GM19351 (cell line): Measurements from ENCODE around the gene SYCE1L.
A peak's percentile ranks its signal among the peaks of the same experiment; 100 is the strongest.

ENCODE experiments used
- ATAC-seq: cut with Tn5 transposase; IDR thresholded peaks from one replicate; pipeline ENCODE4 v1.9.1; 2021; ENCODE audit warnings: mild to moderate bottlenecking, moderate library complexity; ENCODE audit not compliant: unreplicated experiment

SYCE1L gene

GRCh38 chr16:77195411-77195810 lies 3.8 kb upstream of the SYCE1L start:
- ATAC-seq = no peak

DNA sequence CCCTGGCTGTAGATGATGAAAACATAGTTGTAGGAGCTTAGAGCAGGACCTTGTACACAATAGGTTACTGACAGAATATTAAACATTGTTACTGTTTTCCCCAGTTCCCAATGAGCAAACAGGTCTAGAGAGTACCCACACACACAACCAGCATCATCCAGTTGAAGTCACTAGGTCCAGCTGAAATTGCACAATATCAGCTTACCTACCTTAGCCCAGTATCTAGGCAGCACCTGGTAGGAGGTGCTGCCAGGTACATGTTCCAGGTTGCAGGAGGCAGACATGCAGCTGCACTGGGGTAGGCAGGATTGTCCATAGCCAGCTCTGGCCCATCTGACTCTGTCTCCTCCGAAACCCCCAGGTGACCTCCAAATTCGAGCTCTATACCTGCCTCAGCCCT lies 1.5 kb upstream of the SYCE1L start:
- no peak for ATAC-seq

GRCh38 chr16:77206533-77206932 lies 7.3 kb downstream of the SYCE1L start:
- ATAC-seq = no peak

GRCh38 chr16:77207030-77207429 lies 7.8 kb downstream of the SYCE1L start:
- ATAC-seq = no peak

- ATAC-seq = no peak
These were observed 9.2 kb downstream of the SYCE1L start for GRCh38 chr16:77208382-77208781.

GRCh38 chr16:77211880-77212740 lies 12.9 kb downstream of the SYCE1L start:
- peak; percentile 62 for ATAC-seq

GRCh38 chr16:77212741-77213541 lies 13.7 kb downstream of the SYCE1L start:
- peak; percentile 78 for ATAC-seq

- ATAC-seq = no peak
These were observed 14.4 kb downstream of the SYCE1L start for GRCh38 chr16:77213542-77214106.

GRCh38 chr16:77214411-77215138 lies 15.4 kb downstream of the SYCE1L start:
- ATAC-seq = no peak

DNA sequence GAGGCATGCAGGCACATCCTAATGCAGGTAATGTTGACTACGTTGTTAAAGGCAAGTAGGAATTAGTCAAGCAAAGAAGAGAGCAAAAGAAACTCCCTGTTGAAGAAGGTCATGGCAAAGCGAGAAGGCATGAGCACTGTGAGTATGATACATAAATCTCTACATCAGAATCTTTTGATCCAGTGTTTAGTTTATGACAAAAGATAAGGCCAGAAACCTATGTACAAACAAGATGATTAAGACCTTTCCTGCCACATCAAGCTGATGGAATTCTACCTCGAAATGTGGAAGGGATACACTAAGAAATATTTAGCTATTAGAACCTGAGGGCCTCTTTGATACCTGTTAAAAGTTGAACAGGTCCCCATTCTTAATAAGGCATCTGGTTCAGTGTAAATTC lies 20.2 kb downstream of the SYCE1L start:
- ATAC-seq = no peak

DNA sequence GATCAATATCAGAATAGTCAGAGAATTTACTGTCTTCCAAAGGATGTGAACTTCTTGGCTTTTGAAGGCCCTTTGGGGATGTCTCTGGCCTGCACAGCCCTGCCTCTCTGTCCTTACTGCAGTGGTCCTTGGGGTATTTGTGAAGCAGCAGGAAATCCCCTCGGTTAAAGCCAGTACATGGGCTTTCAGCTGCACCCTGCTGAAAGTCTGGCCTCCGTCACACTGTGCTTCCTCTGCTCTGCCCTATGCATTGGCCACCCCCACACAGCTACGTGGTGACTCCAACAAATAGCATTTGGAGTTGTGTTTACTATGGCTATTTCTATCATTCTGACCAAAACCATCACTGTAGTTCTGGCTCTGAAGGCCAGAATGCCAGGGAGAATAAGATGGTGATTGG lies 21.2 kb downstream of the SYCE1L start:
- peak; percentile 72 for ATAC-seq

DNA sequence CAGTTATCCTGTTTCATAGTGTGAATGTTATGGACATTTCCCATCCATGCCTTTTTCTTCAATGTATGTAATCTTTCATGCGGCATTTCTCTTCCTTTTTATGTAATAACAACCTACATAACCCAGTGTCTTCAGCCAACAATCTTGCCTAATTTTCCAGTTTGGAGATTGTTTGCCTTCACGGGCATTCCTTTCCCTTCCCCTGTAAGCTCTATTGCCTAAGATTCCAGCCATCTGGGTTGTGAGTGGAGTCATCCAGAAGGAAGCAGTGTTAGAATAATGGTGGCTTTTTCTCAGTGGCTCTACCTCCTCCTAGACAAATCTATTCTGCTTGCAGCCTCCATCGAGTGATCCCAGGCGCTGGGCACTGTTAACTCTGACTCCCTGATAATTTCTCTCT lies 22.3 kb downstream of the SYCE1L start:
- ATAC-seq = no peak

- peak; percentile 41 for ATAC-seq
These were observed 24.0 kb downstream of the SYCE1L start for GRCh38 chr16:77223184-77223583.

DNA sequence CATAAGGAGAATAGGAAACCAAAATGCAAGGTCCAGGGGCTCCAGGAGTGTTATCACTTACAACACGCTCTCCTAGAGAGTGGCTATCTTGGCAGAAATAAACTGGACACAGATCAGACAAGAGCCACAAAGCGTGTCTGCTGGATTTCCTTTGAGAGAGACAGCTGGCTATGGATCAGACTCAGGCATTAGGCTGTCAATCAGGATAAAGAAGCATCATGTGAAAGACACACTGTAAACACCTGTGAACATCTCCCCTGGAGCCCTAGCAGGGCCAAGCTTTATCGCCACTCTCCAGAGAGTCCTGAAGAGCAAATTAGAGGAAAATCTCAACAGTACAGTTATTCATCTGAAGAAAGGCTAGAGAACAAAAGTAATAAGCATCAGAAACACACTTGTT lies 26.0 kb downstream of the SYCE1L start:
- no peak for ATAC-seq

DNA sequence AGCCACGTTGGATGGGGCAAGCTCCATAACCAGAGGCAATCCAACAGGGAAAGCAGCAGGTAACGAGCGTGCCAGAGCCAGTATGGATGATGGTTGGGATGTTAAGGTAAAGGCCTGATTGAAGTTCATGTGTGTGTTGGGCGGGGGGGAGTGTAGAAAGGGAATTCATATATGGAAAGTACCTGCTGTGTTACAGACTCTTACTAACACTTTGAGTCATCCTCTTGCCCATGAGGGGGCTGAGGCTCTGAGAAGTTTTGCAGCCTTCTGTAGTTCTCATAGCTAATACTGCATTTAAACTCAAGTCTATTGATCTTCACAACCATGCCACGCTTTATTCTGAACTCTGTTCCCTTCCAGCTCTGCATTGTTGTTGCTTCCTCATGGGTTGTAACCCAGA lies 28.5 kb downstream of the SYCE1L start:
- peak; percentile 81 for ATAC-seq

GRCh38 chr16:77231047-77231446 lies 31.8 kb downstream of the SYCE1L start:
- ATAC-seq = no peak

DNA sequence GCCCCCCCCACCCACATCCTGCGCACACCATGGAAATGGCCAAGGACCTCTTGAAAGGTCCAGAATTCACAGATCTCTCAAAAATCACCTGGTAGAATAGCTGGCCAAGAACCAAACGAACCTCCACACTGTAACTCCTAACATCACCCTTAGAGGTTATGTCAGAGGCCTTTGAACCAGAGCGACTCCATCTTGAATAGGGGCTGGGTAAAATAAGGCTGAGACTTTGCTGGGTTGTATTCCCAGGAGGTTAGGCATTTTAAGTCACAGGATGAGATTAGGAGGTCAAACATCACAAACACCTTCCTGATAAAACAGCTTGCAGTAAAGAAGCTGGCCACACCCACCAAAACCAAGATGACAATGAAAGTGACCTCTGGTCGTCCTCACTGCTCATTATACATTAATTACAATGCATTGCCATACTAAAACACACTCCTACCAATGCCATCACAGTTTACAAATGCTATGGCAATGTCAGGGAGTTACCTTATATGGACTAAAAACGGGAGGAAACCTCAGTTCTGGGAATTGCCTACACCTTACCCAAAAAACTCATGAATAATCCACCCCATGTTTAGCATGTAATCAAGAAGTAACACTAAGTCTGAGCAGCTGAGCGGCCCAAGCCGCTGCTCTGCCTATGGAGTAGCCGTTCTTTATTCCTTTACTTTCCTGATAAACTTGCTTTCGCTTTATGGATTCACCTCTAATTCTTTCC lies 34.8 kb downstream of the SYCE1L start:
- ATAC-seq = no peak

DNA sequence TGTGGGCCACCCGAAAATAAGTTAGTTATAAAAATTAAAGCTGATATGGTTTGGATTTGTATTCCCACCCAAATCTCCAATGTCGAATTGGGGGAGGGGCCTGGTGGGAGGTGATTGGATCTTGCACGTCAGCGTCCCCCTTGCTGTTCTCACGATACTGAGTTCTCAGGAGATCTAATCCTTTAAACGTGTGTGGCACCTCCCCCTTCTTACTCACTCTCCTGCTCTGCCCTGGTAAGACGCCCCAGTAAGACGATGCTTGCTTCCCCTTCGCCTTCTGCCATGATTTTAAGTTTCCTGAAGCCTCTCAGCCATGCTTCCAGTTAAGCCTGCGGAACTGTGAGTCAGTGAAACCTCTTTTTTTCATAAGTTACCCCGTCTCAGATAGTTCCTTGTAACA lies 35.4 kb downstream of the SYCE1L start:
- ATAC-seq = no peak

DNA sequence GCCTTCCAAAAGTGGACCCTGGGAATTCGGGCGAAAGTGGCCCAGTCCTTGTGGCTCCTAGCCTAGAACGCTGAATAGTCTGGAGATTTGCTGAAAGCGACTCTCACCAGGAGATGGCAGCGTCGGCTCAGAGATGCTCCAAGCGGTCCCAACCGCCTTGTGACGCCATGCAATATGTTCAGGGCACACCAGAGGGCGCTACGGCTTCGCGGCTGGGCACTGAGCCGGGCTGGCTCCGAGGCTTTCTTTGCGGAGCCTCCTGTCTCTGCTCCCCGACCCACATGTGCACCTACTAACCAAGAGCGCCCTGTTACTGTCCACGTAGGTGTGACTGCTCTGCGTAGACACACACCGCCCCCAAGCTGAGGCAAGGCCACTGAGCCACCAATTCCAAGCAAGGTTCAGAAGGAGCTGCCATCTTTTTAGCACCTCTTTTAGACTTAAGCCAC lies 36.9 kb downstream of the SYCE1L start:
- ATAC-seq = peak; percentile 97

- no peak for ATAC-seq
These were observed 39.4 kb downstream of the SYCE1L start for GRCh38 chr16:77238593-77238992.
